Pons (tissue), 1 donor: Measurements from ENCODE around the gene WSB2.
"Not testable (repeated sequence)": the region's sequence is repeated elsewhere in the genome, so short reads cannot be mapped to it uniquely, and the experiment has no call there.

Source experiments
- DNase-seq: peaks from one replicate; pipeline ENCODE4 v3.0.0-alpha.2; 2016; ENCODE audit warnings: low spot score

WSB2 gene

DNA sequence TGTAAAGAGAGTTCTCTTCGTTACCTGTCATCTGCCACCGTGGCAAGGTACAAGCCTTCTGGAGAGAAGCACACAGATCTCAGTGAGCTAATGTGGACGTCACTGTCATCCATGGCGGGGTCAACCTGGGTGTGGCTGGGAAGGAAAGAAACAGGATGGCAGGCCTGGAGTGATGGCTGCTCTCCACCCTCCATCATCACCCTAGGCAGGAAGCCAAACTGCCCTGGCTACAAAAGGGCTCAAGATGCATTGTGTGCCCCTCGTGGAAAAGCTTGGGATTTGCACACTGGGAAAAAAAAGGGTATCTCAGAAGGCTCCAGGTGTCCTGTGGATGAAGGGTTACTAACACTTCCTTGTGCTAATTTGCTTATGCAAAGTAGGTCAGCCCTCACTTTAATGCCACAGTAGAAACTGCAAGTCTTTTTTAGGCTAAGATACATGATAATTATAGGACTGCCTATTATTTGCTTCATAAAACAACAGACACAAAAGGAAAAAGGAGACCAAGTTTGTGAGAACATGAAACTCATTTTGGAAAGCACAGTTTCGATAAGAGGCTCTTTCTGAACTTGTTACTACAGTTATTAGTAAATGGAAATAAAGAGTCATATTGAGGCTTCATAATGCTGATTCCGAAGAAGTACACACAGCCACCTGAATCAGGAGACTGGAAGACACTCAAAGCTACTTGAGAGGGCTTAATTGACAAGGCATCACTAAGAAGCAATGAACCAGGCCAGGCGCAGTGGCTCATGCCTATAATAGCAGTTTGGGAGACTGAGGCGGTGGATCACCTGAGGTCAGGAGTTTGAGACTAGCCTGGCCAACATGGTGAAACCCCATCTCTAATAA, 25.6 kb downstream of the WSB2 start:
- DNase-seq = peak; percentile 36

- peak; percentile 56 for DNase-seq
Observed at GRCh38 chr12:118034429-118035189, 26.4 kb downstream of the WSB2 start.

GRCh38 chr12:118033902-118034301, 27.1 kb downstream of the WSB2 start:
- no peak for DNase-seq

DNA sequence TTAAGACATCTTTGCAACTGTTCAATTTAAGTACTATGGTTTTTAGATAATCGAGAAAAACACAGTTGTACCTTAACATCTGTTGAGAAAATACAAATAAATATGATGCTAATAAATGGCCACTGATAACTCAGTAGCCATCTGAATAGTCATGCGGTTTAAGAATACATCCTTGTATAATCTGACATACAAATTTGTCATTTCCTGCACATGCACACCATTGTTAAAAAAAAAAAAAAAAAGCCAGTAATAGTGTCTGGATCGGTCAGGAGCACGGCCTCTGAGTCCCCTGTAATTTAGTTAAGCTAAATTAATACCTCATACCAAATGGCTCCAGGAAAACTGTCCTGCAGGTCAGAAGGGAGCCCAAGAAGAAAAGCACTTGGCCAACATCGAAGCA, 27.7 kb downstream of the WSB2 start:
- DNase-seq = no peak

- DNase-seq = no peak
Observed at GRCh38 chr12:118032188-118032587, 28.8 kb downstream of the WSB2 start.

DNA sequence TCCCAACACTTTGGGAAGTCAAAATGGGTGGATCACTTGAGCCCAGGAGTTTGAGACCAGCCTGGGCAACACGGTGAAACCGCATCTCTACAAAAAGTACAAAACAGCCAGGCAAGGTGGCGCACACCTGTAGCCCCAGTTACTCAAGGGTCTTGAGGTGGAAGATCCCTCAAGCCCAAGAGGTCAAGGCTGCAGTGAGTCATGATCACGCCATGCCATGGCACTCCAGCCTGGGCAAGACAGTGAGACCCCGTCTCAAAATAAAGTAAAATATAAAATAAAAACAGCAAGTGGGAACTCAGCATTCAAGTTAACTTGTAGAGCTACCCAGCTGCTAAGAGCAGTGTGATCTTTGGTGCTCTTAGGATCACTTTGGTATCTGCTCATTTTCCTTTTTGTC, 31.8 kb downstream of the WSB2 start:
- no peak for DNase-seq

- DNase-seq = peak; percentile 25
Observed at GRCh38 chr12:118025168-118025567, 35.8 kb downstream of the WSB2 start.

- DNase-seq = no peak
Observed at GRCh38 chr12:118023301-118023860, 37.6 kb downstream of the WSB2 start.

DNA sequence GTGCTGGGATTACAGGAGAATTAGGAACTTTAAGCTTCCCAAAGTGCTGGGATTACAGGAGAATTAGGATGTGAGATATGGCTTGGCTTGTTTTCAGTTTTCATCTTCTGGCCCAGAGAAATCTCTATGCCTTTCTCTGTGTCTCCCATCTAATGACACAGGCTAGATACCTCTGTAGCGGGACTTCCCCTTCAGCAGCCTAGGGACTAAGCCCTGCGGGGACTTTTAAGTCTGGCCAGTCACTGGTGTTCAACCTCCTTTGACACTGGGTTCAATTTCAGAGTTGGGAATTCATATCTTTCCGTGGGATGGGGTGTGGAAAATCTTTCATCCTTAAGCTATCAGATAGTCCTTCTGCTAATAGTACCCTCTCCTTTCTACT, 38.3 kb downstream of the WSB2 start:
- no peak for DNase-seq

- DNase-seq = not testable (repeated sequence)
Observed at GRCh38 chr12:118022097-118022727, 38.8 kb downstream of the WSB2 start.

DNA sequence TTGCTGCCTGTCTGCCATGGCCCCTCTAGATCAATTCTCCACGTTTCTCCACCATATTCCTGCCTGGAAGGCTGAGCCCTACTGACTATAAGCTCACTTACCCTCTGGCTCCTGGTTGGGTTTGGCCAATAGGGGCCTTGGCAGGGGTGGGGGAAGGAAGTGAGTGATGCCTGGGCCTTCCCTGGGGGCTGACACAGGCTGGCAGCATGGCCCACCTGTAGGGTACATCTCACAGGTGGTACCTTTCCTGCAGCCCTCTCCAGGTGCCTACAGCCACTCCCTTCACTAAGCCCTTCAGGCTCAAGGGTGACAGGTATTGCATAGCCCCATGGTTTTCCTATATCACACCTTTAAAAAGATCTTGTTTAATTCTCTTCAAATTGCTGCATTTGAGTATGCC, 40.9 kb downstream of the WSB2 start:
- no peak for DNase-seq

GRCh38 chr12:118017926-118018325, 43.1 kb downstream of the WSB2 start:
- DNase-seq = no peak

DNA sequence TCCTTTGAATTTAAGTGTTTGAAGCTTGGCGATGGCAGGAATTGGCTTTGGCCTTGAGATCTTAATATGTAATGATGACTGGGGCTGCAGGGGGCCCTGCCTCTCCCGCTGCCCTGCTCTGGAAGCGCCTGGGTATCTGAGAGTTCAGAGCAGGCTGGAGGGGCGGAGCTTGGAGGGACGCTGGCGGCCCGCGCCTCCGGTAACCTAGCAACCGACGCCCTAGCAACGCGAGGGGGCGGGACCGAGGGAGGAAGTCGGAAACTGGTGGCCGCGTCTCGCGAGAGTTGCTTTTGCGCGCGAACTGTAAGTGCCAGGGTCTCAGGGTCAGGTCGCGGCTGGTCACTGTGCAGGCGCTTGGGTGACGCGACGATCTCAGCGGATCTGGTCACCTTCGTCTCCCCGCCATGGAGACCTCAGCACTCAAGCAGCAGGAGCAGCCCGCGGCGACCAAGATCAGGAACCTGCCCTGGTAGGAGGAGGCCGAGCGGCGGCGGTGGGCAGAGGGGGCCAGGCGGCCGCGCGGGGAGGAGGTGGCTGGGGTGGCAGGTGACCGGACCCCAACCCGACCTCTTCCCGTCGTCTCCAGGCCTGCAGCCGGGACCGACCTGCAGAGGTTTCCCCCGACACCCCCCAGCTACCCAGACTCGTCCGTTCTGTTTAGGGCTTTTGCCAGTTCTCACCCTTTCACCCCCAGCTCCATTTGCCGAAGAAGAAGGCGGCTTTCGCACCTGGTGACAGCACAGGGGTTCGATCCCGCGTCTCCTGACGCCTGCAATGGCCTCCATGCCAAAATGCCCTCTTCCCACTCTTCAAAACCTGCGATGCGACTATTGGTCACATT, 44.3 kb downstream of the WSB2 start, which contains the start of gene RFC5:
RFC5 (plus strand) TSS at position 280 of the 841 bp plus-strand sequence; CDS start at position 405, 125 bp downstream.
- peak; percentile 95 for DNase-seq

DNA sequence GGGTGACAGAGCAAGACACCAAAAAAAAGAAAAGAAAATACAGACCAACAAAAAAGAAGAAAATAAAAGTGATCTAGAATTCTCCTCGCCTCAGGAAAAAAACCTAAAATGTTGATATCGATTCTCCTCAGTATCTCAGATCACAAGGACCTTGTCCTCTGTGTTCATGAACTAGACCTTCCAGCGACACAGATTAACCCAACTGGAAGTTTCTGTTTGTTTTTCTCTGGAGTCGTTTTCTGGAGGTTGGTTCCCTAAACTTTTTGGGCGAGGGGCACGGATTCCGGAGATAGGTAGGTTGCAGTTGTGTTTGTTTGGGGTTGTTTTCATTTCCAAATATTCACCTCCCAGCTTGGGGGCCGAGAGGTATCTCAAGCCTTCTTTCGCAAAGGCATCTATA, 45.0 kb downstream of the WSB2 start:
- no peak for DNase-seq

- no peak for DNase-seq
Observed at GRCh38 chr12:118015306-118015705, 45.7 kb downstream of the WSB2 start.

GRCh38 chr12:118013283-118013682, 47.7 kb downstream of the WSB2 start:
- no peak for DNase-seq

DNA sequence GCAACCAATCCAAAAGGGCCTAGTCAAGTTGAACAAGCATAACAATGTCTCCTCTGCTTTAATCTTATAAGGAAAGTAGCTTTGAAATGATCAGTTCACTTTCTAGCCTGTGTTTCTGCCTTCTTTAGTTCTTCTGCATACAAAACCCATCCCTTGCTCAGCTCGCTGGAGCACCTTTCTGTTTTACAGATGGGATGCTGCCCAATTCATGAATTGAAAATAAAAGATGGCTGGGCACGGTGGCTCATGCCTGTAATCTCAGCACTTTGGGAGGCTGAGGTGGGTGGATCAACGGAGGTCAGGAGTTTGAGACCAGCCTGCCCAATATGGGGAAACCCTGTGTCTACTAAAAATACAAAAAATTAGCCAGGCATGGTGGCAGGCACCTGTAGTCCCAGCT, 49.0 kb downstream of the WSB2 start:
- DNase-seq = no peak

GRCh38 chr12:118011377-118011776, 49.6 kb downstream of the WSB2 start:
- DNase-seq = no peak

GRCh38 chr12:118010903-118011302, 50.1 kb downstream of the WSB2 start:
- DNase-seq = no peak

DNA sequence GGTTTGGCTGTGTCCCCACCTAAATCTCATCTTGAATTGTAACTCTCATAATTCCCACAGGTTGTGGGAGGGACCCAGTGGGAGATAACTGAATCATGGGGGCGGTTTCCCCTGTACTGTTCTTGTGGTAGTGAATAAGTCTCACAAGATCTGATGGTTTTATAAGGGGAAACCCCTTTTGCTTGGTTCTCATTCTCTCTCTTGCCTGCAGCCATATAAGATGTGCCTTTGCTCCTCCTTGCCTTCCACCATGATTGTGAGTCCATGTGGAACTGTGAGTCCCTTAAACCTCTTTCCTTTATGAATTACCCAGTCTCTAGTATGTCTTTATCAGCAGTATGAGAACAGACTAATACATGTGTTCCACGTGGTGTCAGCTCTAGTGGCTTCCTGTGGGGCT, 61.2 kb downstream of the WSB2 start:
- DNase-seq = not testable (repeated sequence)

GRCh38 chr12:117998719-117999118, 62.3 kb downstream of the WSB2 start:
- no peak for DNase-seq
